ENCODE results near the gene KRTDAP.

DNA sequence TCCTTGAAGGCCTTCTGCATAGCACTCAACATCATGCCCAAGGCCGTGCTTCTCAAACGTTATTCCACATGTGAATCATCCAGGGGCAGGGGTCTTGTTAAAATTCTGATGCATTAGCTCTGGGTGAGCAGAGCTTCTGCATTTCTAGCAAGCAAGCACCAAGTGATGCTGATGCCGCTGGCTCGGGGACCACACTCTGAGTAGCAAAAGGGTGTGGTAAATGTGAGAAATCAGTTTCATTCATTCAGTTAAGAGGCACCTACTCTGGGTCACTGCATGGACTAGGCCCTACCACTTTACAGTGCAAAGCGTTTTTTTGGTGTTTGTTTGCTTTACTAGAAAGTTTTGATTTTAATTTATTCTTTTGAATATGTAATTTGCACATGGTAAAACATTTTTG is 7.2 kb downstream of the KRTDAP start:
- TF ChIP-seq, protein P1, sequence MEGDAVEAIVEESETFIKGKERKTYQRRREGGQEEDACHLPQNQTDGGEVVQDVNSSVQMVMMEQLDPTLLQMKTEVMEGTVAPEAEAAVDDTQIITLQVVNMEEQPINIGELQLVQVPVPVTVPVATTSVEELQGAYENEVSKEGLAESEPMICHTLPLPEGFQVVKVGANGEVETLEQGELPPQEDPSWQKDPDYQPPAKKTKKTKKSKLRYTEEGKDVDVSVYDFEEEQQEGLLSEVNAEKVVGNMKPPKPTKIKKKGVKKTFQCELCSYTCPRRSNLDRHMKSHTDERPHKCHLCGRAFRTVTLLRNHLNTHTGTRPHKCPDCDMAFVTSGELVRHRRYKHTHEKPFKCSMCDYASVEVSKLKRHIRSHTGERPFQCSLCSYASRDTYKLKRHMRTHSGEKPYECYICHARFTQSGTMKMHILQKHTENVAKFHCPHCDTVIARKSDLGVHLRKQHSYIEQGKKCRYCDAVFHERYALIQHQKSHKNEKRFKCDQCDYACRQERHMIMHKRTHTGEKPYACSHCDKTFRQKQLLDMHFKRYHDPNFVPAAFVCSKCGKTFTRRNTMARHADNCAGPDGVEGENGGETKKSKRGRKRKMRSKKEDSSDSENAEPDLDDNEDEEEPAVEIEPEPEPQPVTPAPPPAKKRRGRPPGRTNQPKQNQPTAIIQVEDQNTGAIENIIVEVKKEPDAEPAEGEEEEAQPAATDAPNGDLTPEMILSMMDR (IDR thresholded peaks at IDR 0.05): no peak
- TF ChIP-seq POLR2A (IDR thresholded peaks at IDR 0.05) (no peak), EP300 (IDR thresholded peaks at IDR 0.05; ENCODE audit: low read depth) (no peak)

All from transverse colon (tissue), 3 donors.